H9 (cell line): Measurements from ENCODE around the gene DIS3L2. TPM values are rescaled to one million over a fixed set of nuclear protein-coding genes. Genes with fewer than 3 reads are reported as not detected.

ENCODE experiments used
- DNase-seq: peaks from one replicate; pipeline ENCODE4 v3.0.0-alpha.2; 2017
- H2AFZ ChIP-seq: one replicate; pipeline ENCODE4 v1.6.1; 2013; ENCODE audit warnings: mild to moderate bottlenecking, low read length, control low read depth, moderate library complexity
- H2AK5ac ChIP-seq: 2 replicates; pipeline ENCODE4 v1.6.1; 2013; ENCODE audit warnings: low read length, control low read depth, mixed read lengths; ENCODE audit not compliant: insufficient read length
- H2BK120ac ChIP-seq: one replicate; pipeline ENCODE4 v1.6.1; 2013; ENCODE audit warnings: low read depth, mild to moderate bottlenecking, low read length, control low read depth, inconsistent platforms; ENCODE audit not compliant: poor library complexity, severe bottlenecking
- H2BK12ac ChIP-seq: 2 replicates; pipeline ENCODE4 v1.6.1; 2013; ENCODE audit warnings: low read length, control low read depth, mixed read lengths, low read depth; ENCODE audit not compliant: insufficient read length
- H2BK15ac ChIP-seq: 2 replicates; pipeline ENCODE4 v1.6.1; 2013; ENCODE audit warnings: low read depth, low read length, control low read depth
- H2BK20ac ChIP-seq: one replicate; pipeline ENCODE4 v1.6.1; 2013; ENCODE audit warnings: low read depth, mild to moderate bottlenecking, low read length, control low read depth, inconsistent platforms; ENCODE audit not compliant: poor library complexity, severe bottlenecking
- H2BK5ac ChIP-seq: 2 replicates; pipeline ENCODE4 v1.6.1; 2013; ENCODE audit warnings: low read length, control low read depth, mixed read lengths; ENCODE audit not compliant: insufficient read length
- H3K14ac ChIP-seq: 2 replicates; pipeline ENCODE4 v1.6.1; 2013; ENCODE audit warnings: low read length, control low read depth; ENCODE audit not compliant: insufficient read depth
- H3K18ac ChIP-seq: 2 replicates; pipeline ENCODE4 v1.6.1; 2013; ENCODE audit warnings: low read depth, mild to moderate bottlenecking, mixed read lengths, low read length, control low read depth; ENCODE audit not compliant: insufficient read length
- H3K23ac ChIP-seq: 2 replicates; pipeline ENCODE4 v1.6.1; 2013; ENCODE audit warnings: low read length, control low read depth, mixed read lengths, low read depth; ENCODE audit not compliant: insufficient read length
- H3K23me2 ChIP-seq: 2 replicates; pipeline ENCODE4 v1.6.1; 2013; ENCODE audit warnings: low read depth, mild to moderate bottlenecking, mixed read lengths, low read length, control low read depth; ENCODE audit not compliant: insufficient read length, poor library complexity, severe bottlenecking
- H3K27ac ChIP-seq: 2 replicates; pipeline ENCODE4 v1.5.1; 2013; ENCODE audit warnings: low read length, control low read depth, mixed read lengths, low read depth; ENCODE audit not compliant: insufficient read length
- H3K27me3 ChIP-seq: 2 replicates; pipeline ENCODE4 v1.6.1; 2013; ENCODE audit warnings: low read length, control low read depth, inconsistent platforms; ENCODE audit not compliant: insufficient read depth
- H3K4ac ChIP-seq: 2 replicates; pipeline ENCODE4 v1.6.1; 2013; ENCODE audit warnings: low read depth, mild to moderate bottlenecking, control low read depth, inconsistent platforms, low read length, moderate library complexity
- H3K4me1 ChIP-seq: 2 replicates; pipeline ENCODE4 v1.6.1; 2013; ENCODE audit warnings: low read length, control low read depth, inconsistent platforms; ENCODE audit not compliant: insufficient read depth
- H3K4me2 ChIP-seq: 2 replicates; pipeline ENCODE4 v1.6.1; 2013; ENCODE audit warnings: low read length, control low read depth, mixed read lengths; ENCODE audit not compliant: insufficient read length, insufficient read depth
- H3K56ac ChIP-seq: 2 replicates; pipeline ENCODE4 v1.6.1; 2013; ENCODE audit warnings: low read depth, mild to moderate bottlenecking, mixed read lengths, low read length, control low read depth; ENCODE audit not compliant: insufficient read length
- H3K79me1 ChIP-seq: 2 replicates; pipeline ENCODE4 v1.6.1; 2013; ENCODE audit warnings: low read depth, mild to moderate bottlenecking, moderate library complexity, low read length, control low read depth, inconsistent platforms; ENCODE audit not compliant: insufficient read depth, poor library complexity, severe bottlenecking
- H3K79me2 ChIP-seq: 2 replicates; pipeline ENCODE4 v1.6.1; 2013; ENCODE audit warnings: low read length, control low read depth, inconsistent platforms; ENCODE audit not compliant: insufficient read depth
- H3K9ac ChIP-seq: 2 replicates; pipeline ENCODE4 v1.6.1; 2013; ENCODE audit warnings: low read length, control low read depth, mixed read lengths; ENCODE audit not compliant: insufficient read length; ENCODE audit errors: extremely low read depth
- H3K9me3 ChIP-seq: one replicate; pipeline ENCODE4 v1.6.1; 2013; ENCODE audit warnings: low read depth, low read length, inconsistent platforms; ENCODE audit not compliant: control insufficient read depth
- H3T11ph ChIP-seq: one replicate; pipeline ENCODE4 v1.6.1; 2013; ENCODE audit warnings: mild to moderate bottlenecking, low read length, control low read depth, inconsistent platforms
- H4K20me1 ChIP-seq: one replicate; pipeline ENCODE4 v1.6.1; 2013; ENCODE audit not compliant: control insufficient read depth, insufficient read length, insufficient read depth
- H4K5ac ChIP-seq: 2 replicates; pipeline ENCODE4 v1.6.1; 2013; ENCODE audit warnings: low read depth, mild to moderate bottlenecking, mixed read lengths, low read length, control low read depth; ENCODE audit not compliant: insufficient read length
- H4K8ac ChIP-seq: replicated peaks from 2 replicates; pipeline ENCODE4 v1.6.1; 2013; ENCODE audit warnings: low read length, control low read depth, mixed read lengths, low read depth; ENCODE audit not compliant: insufficient read length
- H4K91ac ChIP-seq: 2 replicates; pipeline ENCODE4 v1.6.1; 2013; ENCODE audit warnings: low read depth, mild to moderate bottlenecking, moderate library complexity, mixed read lengths, low read length, control low read depth; ENCODE audit not compliant: insufficient read length
- H3K27ac Mint-ChIP-seq, 3 experiments: 2 replicates in 2 of 3; 3 replicates in 1 of 3; pipeline ENCODE4 v1.8.0; 2020 to 2021; ENCODE audit warnings: mixed read lengths in 3 of 3, mild to moderate bottlenecking in 1 of 3, moderate library complexity in 1 of 3
- H3K27me3 Mint-ChIP-seq: 2 replicates; pipeline ENCODE4 v1.8.0; 2021; ENCODE audit warnings: low read depth, mild to moderate bottlenecking, moderate library complexity, mixed read lengths
- H3K36me3 Mint-ChIP-seq, 3 experiments: 2 replicates in 2 of 3; 3 replicates in 1 of 3; pipeline ENCODE4 v1.8.0; 2020 to 2021; ENCODE audit warnings: low read depth in 3 of 3, mixed read lengths in 3 of 3; ENCODE audit not compliant: insufficient read depth in 1 of 3
- H3K4me1 Mint-ChIP-seq, 2 experiments: 2 replicates each; pipeline ENCODE4 v1.8.0; 2020; ENCODE audit warnings: mixed read lengths in 2 of 2
- H3K4me3 Mint-ChIP-seq, 2 experiments: 2 replicates in 1 of 2; 3 replicates in 1 of 2; pipeline ENCODE4 v1.8.0; 2020 to 2021; ENCODE audit warnings: mild to moderate bottlenecking in 2 of 2, mixed read lengths in 2 of 2, moderate library complexity in 1 of 2
- H3K9me3 Mint-ChIP-seq, 2 experiments: 2 replicates in 1 of 2; 3 replicates in 1 of 2; pipeline ENCODE4 v1.8.0; 2020; ENCODE audit warnings: mild to moderate bottlenecking in 2 of 2, mixed read lengths in 2 of 2, moderate library complexity in 1 of 2
- CTCF ChIP-seq: fragments of 200-600 bp; sonication (generic); conservative IDR thresholded peaks from 3 replicates; pipeline ENCODE4 v1.8.0; 2021; ENCODE audit warnings: antibody characterized with exemption, mild to moderate bottlenecking
- WGBS: extraction: QIAGEN DNeasy Blood & Tissue Kit; methylation state at CpG from one replicate; pipeline ENCODE4 v1.1.7; 2013; ENCODE audit warnings: missing lambda C conversion rate, low lambda C conversion rate, mixed read lengths; ENCODE audit not compliant: insufficient read length; ENCODE audit errors: extremely low coverage; 5-methylcytosine and 5-hydroxymethylcytosine counted together
- total RNA-seq: library from RNA; stranded (reverse); gene quantifications from 2 replicates; pipeline ENCODE4 v1.2.1, GENCODE V29; 2021

The DIS3L2 gene
- total RNA-seq, 1 experiment from 2014 or later, result 28.1 TPM

DNA sequence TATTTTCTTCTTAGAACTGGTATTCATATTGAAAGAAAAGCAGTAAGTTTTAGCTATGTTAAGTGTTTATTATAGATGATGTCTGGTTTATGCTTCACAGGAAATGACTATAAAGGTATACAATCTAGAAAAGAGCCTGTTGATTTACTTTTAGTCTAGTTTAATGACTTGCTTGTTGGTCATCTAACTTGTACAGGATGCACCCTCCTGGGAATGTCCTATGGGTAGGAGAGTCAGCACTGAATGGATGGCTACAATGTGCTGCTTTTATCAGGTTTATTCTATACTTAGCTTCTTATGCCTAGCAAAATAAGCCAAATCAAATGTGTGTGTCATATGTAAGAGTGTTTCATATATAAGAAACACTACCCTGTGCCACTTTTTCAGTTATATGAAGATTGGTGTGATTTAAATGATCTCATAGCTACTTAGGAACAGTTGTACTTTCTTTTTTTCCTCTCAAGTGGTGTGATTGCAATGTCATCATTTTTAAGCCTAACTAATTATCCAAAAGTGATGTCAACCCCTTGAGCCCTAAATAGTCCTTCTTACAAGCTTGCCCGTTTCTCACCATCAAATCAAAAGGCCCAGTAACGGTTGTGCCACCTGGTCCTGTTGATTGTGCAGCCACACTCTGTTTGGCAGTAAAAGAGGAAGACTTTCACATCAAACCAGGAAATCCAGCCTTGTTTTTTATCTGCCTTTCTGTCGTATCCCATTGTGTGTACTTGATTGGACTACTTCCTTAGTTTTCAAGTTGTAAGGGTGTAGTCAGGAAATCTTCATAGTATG lies 176.0 kb downstream of the DIS3L2 start:
- Histone ChIP-seq H4K8ac (no peak overlapping the region), H3K27ac (no peak overlapping the region), H3K9ac (no peak overlapping the region), H3K14ac (no peak overlapping the region), H2BK20ac (no peak overlapping the region), H3K4me1 (no peaks in the 10 kb centered on the region), H3K23ac (no peak overlapping the region), H2BK15ac (no peak overlapping the region), H4K91ac (no peak overlapping the region), H3T11ph (no peak overlapping the region), H2AFZ (no peak overlapping the region), H3K9me3 (no peaks in the 10 kb centered on the region), H2BK5ac (no peak overlapping the region), H3K4ac (no peak overlapping the region), H3K79me1 (no peaks in the 10 kb centered on the region), H3K18ac (no peak overlapping the region), H3K56ac (no peak overlapping the region), H4K20me1 (no peaks in the 10 kb centered on the region), H3K4me2 (no peak overlapping the region), H2AK5ac (no peak overlapping the region), H3K23me2 (no peaks in the 10 kb centered on the region), H2BK120ac (no peak overlapping the region), H4K5ac (no peak overlapping the region), H2BK12ac (no peak overlapping the region), H3K27me3 (no peaks in the 10 kb centered on the region), H3K79me2 (no peaks in the 10 kb centered on the region)
- no peak overlapping the region for H3K27ac Mint-ChIP-seq
- no peak overlapping the region for H3K4me3 Mint-ChIP-seq
- WGBS, result no CpG with 5 or more reads among the region's 3 CpGs
- H3K4me1 Mint-ChIP-seq, result peaks cover 0 to 3% of the 10 kb centered on the region in 2 experiments; a peak in 2 of 4 replicates
- no peaks in the 10 kb centered on the region for H3K27me3 Mint-ChIP-seq
- TF ChIP-seq CTCF, result no peak
- DNase-seq, result no peak
- H3K9me3 Mint-ChIP-seq, result no peaks in the 10 kb centered on the region
- no peaks in the 10 kb centered on the region; a peak in 1 of 7 replicates for H3K36me3 Mint-ChIP-seq
